Astrocyte of the cerebellum (primary cell): ENCODE results near the gene KATNAL2.

ENCODE experiments used
- DNase-seq: peaks from one replicate; pipeline ENCODE4 v3.0.0-alpha.2; 2011; ENCODE audit warnings: low read depth
- H3K4me3 ChIP-seq: 2 replicates; pipeline ENCODE4 v1.5.1; 2011; ENCODE audit warnings: mild to moderate bottlenecking, low read depth, low read length, moderate library complexity
- in situ Hi-C: cut with HindIII; loops from 2 replicates; pipeline ENCODE4 v1.10.0; 2017; ENCODE audit warnings: low sequenced_read_pairs
- TF ChIP-seq, protein P1 (sequence below): IDR thresholded peaks from 2 replicates; pipeline ENCODE4 v1.5.1; 2012; ENCODE audit warnings: low read length, low read depth, moderate library complexity, mild to moderate bottlenecking; ENCODE audit errors: missing control alignments

Gene KATNAL2

DNA sequence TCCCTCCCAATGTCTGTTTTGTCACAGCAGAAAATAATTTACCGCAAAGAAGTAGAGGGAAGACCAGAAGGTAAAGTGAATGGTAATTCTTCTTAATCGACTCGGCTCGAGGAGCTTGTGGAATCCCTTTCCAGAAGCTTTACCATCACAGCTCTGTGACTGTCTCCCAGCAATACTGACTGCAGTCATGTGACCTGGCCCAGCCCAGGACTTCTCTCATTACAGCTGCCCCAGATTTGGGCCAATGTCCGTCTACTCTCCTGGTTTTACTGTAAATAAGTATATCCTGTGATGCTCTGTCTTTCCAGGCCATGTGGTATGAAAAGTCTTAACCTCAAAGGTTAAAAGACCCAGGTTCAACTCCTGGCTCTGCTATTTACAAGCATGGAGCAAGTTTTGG is 137.0 kb downstream of the KATNAL2 start:
- no peak for DNase-seq
- in situ Hi-C loops, result no loop called here
- H3K4me3 ChIP-seq, result no peak overlapping the region
- TF ChIP-seq, protein P1, sequence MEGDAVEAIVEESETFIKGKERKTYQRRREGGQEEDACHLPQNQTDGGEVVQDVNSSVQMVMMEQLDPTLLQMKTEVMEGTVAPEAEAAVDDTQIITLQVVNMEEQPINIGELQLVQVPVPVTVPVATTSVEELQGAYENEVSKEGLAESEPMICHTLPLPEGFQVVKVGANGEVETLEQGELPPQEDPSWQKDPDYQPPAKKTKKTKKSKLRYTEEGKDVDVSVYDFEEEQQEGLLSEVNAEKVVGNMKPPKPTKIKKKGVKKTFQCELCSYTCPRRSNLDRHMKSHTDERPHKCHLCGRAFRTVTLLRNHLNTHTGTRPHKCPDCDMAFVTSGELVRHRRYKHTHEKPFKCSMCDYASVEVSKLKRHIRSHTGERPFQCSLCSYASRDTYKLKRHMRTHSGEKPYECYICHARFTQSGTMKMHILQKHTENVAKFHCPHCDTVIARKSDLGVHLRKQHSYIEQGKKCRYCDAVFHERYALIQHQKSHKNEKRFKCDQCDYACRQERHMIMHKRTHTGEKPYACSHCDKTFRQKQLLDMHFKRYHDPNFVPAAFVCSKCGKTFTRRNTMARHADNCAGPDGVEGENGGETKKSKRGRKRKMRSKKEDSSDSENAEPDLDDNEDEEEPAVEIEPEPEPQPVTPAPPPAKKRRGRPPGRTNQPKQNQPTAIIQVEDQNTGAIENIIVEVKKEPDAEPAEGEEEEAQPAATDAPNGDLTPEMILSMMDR, result no peak

DNA sequence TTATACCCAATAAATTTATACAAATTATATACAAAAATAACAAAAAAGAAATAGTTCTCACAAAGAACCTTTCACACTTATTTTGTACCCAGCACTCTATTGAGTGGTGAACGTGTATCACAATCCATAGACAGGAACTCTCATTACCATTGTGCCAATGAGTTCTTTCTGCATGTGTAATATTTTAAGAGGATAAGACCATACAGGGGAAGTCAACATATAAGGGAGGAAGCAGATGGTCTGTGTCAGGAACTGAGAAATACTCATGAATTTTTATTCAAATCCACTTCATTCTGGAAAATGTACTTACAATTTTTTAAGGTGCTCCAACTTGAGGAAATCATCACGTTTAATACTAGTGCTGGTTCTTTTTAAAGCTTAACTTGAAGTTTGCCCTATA is 145.1 kb downstream of the KATNAL2 start:
- TF ChIP-seq, protein P1, result no peak
- H3K4me3 ChIP-seq, result no peak overlapping the region
- in situ Hi-C loops, result no loop called here
- DNase-seq, result no peak

DNA sequence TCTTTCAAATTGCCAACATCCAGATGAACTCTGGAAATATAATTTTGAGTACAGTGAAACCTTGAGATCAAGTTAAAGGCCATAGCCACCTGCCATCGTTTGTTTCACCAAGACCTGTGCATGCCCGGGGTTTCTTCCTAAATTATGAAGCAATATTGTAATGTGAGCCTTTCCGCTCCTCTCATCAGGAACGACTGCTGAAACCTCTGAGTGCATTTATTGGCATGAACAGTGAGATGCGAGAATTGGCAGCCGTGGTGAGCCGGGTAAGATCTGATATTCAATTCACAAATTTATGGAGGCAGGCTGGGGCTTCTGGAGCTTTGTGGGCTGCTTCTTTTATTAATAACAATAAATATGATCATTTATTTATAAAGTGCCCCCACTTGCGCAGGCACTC is 145.7 kb downstream of the KATNAL2 start:
- H3K4me3 ChIP-seq, result no peak overlapping the region
- no peak for DNase-seq
- TF ChIP-seq, protein P1, result no peak
- in situ Hi-C loops, result no loop called here

GRCh38 chr18:47067648-47068047 is 150.2 kb downstream of the KATNAL2 start:
- H3K4me3 ChIP-seq, result no peak overlapping the region
- no peak for DNase-seq
- in situ Hi-C loops, result no loop called here
- TF ChIP-seq, protein P1, result no peak

DNA sequence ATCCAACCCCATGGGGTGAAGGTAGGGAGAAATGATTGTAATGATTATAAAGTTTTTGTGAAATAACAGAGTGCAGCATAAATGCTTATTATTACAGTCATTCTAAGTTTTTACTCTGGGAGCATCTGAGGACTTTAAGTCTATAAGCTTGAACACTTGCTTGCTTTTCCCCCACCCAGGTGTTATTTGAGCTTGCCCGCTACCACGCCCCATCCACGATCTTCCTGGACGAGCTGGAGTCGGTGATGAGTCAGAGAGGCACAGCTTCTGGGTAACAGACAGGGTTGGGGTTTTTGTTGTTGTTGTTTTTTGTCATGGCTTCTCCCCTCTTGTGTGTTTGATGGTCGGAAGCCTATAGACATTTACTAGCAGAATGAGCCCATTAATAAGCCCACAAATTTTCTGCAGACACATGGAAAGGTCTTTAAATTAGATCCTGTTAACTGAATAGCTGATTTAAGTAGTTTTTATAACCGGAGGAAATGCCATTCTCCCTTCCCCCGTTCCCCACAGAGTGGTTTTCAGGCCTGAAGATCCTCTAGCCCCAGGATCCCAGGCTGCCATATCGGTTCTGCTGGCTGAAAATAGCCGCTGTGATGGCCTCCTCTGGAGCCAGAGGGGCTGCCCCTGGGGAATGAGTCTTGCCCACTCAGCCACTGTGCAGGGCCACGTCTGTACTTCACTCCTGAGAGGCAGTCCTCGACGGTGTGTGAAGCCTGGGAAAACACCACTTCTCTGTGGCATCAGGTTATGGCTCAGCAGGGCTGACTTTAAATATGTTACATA is 157.9 kb downstream of the KATNAL2 start:
- H3K4me3 ChIP-seq, result no peak overlapping the region
- in situ Hi-C loops, result no loop called here
- no peak for DNase-seq
- TF ChIP-seq, protein P1, result no peak

- in situ Hi-C loops, result no loop called here
- DNase-seq, result no peak
- TF ChIP-seq, protein P1, result no peak
- no peak overlapping the region for H3K4me3 ChIP-seq
These were observed 159.7 kb downstream of the KATNAL2 start for GRCh38 chr18:47077111-47077510.

DNA sequence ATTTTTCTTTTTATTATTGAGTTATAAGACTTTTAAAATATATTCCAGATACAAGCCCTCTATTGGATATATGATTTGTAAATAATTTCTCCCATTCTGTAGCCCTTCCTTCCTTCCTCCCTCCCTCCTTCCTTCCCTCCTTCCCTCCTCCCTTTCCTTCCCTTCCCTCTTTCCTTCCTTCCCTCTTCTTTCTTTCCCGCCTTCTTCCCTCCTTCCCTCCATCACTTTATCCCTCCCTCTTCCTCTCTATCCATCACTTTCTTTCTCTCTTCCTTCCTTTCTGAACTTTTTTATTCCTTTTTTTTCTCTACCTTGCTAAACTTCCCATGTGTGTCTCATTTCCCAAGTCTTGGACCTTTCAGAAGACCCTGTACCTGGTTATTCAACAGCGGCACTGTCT is 163.5 kb downstream of the KATNAL2 start:
- H3K4me3 ChIP-seq, result no peak overlapping the region
- TF ChIP-seq, protein P1, result no peak
- in situ Hi-C loops, result no loop called here
- no peak for DNase-seq
